Naive thymus-derived CD4-positive, alpha-beta T cell (primary cell): ENCODE measurements around the gene PPP1R7. TPM values are rescaled to one million over a fixed set of nuclear protein-coding genes. Genes with fewer than 3 reads are reported as not detected.

Source experiments
- ATAC-seq: fragments of 150-1000 bp; cut with Tn5 transposase; 2 replicates; pipeline ENCODE4 v1.10.0; 2021; ENCODE audit warnings: mild to moderate bottlenecking, moderate library complexity
- CTCF ChIA-PET: fragments of 350-600 bp; sonication (Branson Sonifier 250); formaldehyde crosslinking; loops from one replicate; lab custom pipeline; 2021; ENCODE audit warnings: antibody characterized with exemption; lab: Charles Lee
- POLR2A ChIA-PET: fragments of 350-600 bp; sonication (Branson Sonifier 250); formaldehyde crosslinking; loops from one replicate; lab custom pipeline; 2021; ENCODE audit warnings: antibody characterized with exemption, inconsistent platforms; lab: Charles Lee
- DNase-seq, 9 donors: peaks; one replicate each; pipeline versions ENCODE4 v3.0.0 to v3.0.0-alpha.2; 2020 to 2022; ENCODE audit warnings: mixed read lengths in 1 of 9
- H3K27ac ChIP-seq: one replicate; pipeline ENCODE4 v1.7.0; 2013; ENCODE audit warnings: mild to moderate bottlenecking, low read depth, low read length, moderate library complexity
- H3K27me3 ChIP-seq, 2 donors: one replicate each; pipeline ENCODE4 v1.7.0; 2013; ENCODE audit warnings: low read length in 2 of 2, mild to moderate bottlenecking in 2 of 2, moderate library complexity in 2 of 2; ENCODE audit not compliant: control insufficient read depth in 2 of 2, insufficient read depth in 2 of 2
- H3K36me3 ChIP-seq, 3 experiments: 1 replicate in 2 of 3; 2 replicates in 1 of 3; pipeline ENCODE4 v1.7.0; 2013; ENCODE audit warnings: low read length in 3 of 3, mild to moderate bottlenecking in 3 of 3, moderate library complexity in 1 of 3; ENCODE audit not compliant: insufficient read depth in 3 of 3, control insufficient read depth in 2 of 3
- H3K4me1 ChIP-seq, 2 donors: one replicate each; pipeline ENCODE4 v1.7.0; 2013; ENCODE audit warnings: low read length in 2 of 2, mild to moderate bottlenecking in 2 of 2, moderate library complexity in 1 of 2; ENCODE audit not compliant: control insufficient read depth in 2 of 2, insufficient read depth in 2 of 2
- H3K4me3 ChIP-seq: 2 replicates; pipeline ENCODE4 v1.7.0; 2013; ENCODE audit warnings: mild to moderate bottlenecking, low read length
- H3K9me3 ChIP-seq, 3 experiments: 1 replicate in 2 of 3; 2 replicates in 1 of 3; pipeline ENCODE4 v1.7.0; 2013; ENCODE audit warnings: low read length in 3 of 3; ENCODE audit not compliant: control insufficient read depth in 2 of 3
- H3K27ac Mint-ChIP-seq, 9 donors: one replicate each; pipeline ENCODE4 v1.8.0; 2020 to 2022; ENCODE audit warnings: mixed read lengths in 9 of 9, mild to moderate bottlenecking in 8 of 9, moderate library complexity in 5 of 9, inconsistent platforms in 2 of 9
- H3K27me3 Mint-ChIP-seq, 5 donors: one replicate each; pipeline ENCODE4 v1.8.0; 2021 to 2022; ENCODE audit warnings: mixed read lengths in 5 of 5, mild to moderate bottlenecking in 1 of 5
- H3K36me3 Mint-ChIP-seq, 5 donors: one replicate each; pipeline ENCODE4 v1.8.0; 2020 to 2022; ENCODE audit warnings: mixed read lengths in 5 of 5, mild to moderate bottlenecking in 3 of 5, inconsistent platforms in 1 of 5
- H3K4me1 Mint-ChIP-seq, 7 donors: one replicate each; pipeline ENCODE4 v1.8.0; 2020 to 2022; ENCODE audit warnings: mixed read lengths in 7 of 7, mild to moderate bottlenecking in 3 of 7, inconsistent platforms in 1 of 7
- H3K4me3 Mint-ChIP-seq, 10 donors: one replicate each; pipeline ENCODE4 v1.8.0; 2020 to 2022; ENCODE audit warnings: mild to moderate bottlenecking in 10 of 10, mixed read lengths in 10 of 10, moderate library complexity in 6 of 10, inconsistent platforms in 2 of 10
- H3K9me3 Mint-ChIP-seq, 11 donors: one replicate each; pipeline ENCODE4 v1.8.0; 2020 to 2022; ENCODE audit warnings: mixed read lengths in 11 of 11, mild to moderate bottlenecking in 4 of 11, inconsistent platforms in 1 of 11, moderate library complexity in 1 of 11
- intact Hi-C, 2 donors: fragments of 100-400 bp; cut with micrococcal nuclease; formaldehyde crosslinking; loops; one replicate each; pipeline ENCODE4 v1.15.1; 2023
- polyA plus RNA-seq, 2 donors: library from polyadenylated mRNA; unstranded; fragments of 300-500 nt; fragmentation: Illumina TruSeq; gene quantifications; one replicate each; pipeline ENCODE4 v1.2.3, GENCODE V29; 2021
- total RNA-seq, 6 experiments: library from RNA in 5 of 6; stranded (reverse) in 5 of 6; gene quantifications; 1 replicate in 5 of 6; 2 replicates in 1 of 6; pipeline ENCODE4 v1.2.3 and lab custom pipeline; 2021 to 2026

PPP1R7 gene
- total and polyA plus RNA-seq, 7 experiments from 2014 or later = 39.2 to 122 (median 59.0) TPM

DNA sequence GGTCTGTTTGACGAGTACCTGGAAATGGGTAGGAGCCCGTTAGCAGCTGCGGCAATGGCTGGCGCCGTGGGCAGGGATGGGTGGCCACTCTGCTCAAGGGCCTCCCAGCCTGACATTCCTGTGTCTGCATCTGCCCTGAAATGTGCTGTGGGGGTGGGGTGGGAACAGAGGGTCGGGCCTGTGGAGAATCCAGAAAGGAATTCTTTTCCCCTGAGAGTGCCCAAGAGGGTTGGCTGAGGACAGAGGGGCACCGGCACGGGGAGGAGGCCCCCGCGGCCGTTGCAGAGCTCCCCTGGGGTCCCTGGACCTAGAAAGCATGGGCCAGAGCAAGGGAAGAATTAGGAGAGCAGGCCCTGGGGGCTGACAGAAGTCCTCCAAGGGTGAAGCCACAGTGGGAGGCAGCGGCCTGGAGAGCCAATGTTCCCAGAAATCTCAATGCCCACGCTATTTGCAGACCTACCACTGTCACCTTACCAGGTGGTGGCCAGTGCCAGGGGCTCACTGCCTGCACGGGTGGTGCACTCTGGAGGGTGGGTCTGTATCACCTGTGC is 66.0 kb downstream of the PPP1R7 start:
- intact Hi-C loops = loop anchor here (5.0 kb wide), 5 partner anchors 64 to 654 kb away; partner anchors contain the start of genes PPP1R7 (in 2 of the 2), DUSP28 (in 1 of the 2) and RNPEPL1 (in 1 of the 2)
- peak overlapping the region; percentile 30 to 89 (median 68) for H3K4me3 Mint-ChIP-seq
- no peak overlapping the region for H3K4me3 ChIP-seq
- peak overlapping the region in 2 of 9 donors; percentile 46 to 48 for H3K27ac Mint-ChIP-seq
- ChIA-PET POLR2A (interaction anchor here (1.3 kb wide), 1 partner anchor 29 kb away, joined by 4 read pairs; no protein-coding TSS in a partner anchor), CTCF (interaction anchor here (0.6 kb wide), 1 partner anchor 71 kb away, joined by 3 read pairs; no protein-coding TSS in a partner anchor)
- no peaks in the 10 kb centered on the region for H3K36me3 Mint-ChIP-seq
- ATAC-seq (no peak), DNase-seq (no peak)
- no peaks in the 10 kb centered on the region for H3K9me3 Mint-ChIP-seq
- no peaks in the 10 kb centered on the region for H3K36me3 ChIP-seq
- no peaks in the 10 kb centered on the region for H3K27me3 ChIP-seq
- peaks cover 0 to 21% (median 0%) of the 10 kb centered on the region in 5 donors for H3K27me3 Mint-ChIP-seq
- peaks cover 0 to 6% of the 10 kb centered on the region in 2 donors for H3K4me1 ChIP-seq
- no peaks in the 10 kb centered on the region for H3K9me3 ChIP-seq
- no peak overlapping the region for H3K27ac ChIP-seq
- peaks cover 9 to 15% (median 11%) of the 10 kb centered on the region in 7 donors for H3K4me1 Mint-ChIP-seq

DNA sequence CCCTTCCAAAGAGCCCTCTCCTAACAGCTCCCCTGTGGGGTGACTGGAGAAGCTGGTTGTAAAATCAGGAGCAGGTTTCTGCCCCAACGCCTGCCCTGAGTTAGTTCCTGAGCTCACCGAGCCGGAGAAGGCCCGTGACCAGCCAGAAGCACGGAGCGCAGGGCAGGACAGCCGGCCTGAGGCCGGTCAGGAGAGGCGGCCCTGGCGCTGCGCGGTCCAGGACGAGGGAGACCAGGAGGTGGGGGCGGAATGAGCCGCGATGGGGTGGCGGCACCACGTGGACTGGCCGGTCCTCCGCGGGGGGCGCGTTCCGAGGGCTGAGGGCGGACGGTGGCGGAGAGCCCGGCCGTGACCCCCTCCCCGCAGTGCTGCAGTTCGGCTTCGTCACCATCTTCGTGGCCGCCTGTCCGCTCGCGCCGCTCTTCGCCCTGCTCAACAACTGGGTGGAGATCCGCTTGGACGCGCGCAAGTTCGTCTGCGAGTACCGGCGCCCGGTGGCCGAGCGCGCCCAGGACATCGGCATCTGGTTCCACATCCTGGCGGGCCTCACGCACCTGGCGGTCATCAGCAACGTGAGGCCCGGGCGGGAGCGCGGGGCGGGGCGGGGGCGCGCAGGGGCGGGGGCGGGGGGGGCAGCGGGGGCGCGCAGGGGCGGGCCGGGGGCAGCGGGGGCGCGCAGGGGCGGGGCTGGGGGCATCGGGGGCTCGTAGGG is 67.2 kb downstream of the PPP1R7 start:
- Mint-ChIP-seq H3K27me3 (peaks cover 0 to 21% (median 0%) of the 10 kb centered on the region in 5 donors), H3K4me1 (peaks cover 9 to 15% (median 11%) of the 10 kb centered on the region in 7 donors), H3K4me3 (peak overlapping the region; percentile 62 to 89 (median 79)), H3K36me3 (peaks cover 0 to 3% (median 0%) of the 10 kb centered on the region in 5 donors), H3K9me3 (peaks cover 0 to 1% (median 0%) of the 10 kb centered on the region in 11 donors), H3K27ac (peak overlapping the region in 6 of 9 donors; percentile 21 to 66 (median 33))
- Histone ChIP-seq H3K9me3 (no peaks in the 10 kb centered on the region), H3K4me3 (peak overlapping the region; percentile 44), H3K36me3 (no peaks in the 10 kb centered on the region), H3K27me3 (no peaks in the 10 kb centered on the region), H3K27ac (peak overlapping the region; percentile 17), H3K4me1 (peaks cover 0 to 6% of the 10 kb centered on the region in 2 donors)
- ATAC-seq (peak; percentile 53), DNase-seq (peak in 7 of 9 donors; percentile 10 to 50 (median 36))
- intact Hi-C loops = loop anchor here (5.0 kb wide), 5 partner anchors 65 to 655 kb away; partner anchors contain the start of genes PPP1R7 (in 2 of the 2), DUSP28 (in 1 of the 2) and RNPEPL1 (in 1 of the 2)
- POLR2A ChIA-PET = no interaction called here
- CTCF ChIA-PET = no interaction called here

DNA sequence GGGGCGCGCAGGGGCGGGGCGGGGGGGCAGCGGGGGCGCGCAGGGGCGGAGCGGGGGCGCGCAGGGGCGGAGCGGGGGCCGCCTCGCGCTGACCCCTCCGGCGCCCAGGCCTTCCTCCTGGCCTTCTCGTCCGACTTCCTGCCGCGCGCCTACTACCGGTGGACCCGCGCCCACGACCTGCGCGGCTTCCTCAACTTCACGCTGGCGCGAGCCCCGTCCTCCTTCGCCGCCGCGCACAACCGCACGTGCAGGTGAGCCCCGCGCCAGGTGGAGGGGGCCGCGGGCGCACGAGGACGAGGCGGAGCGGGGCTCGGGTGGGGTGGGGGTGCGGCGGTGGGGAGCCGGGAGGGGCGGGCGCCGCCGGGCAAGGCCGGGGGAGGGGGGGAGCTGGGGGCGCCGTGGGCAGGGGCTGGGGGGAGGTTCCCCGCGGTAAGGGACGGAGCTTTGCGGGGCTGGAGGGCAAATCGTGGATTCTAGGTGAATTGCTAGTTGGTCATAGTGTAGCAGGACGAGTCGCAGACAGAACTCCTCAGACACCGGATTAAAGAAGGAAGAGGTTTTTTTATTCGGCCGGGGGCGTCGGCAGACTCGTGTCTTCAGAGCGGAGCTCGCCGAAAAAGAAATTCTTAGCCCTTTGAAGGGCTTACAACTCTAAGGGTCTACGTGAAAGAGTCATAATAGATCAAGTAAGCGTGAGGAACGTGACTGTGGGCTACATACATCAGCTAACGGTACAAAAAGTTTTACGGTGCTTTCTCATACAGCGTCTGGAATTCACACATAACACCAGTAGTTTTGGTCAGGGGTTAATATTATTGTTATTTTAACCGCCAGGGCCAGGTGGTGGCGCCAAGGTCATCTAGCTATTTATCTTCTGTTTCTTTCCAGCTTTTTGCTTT is 68.1 kb downstream of the PPP1R7 start:
- H3K27me3 ChIP-seq = no peaks in the 10 kb centered on the region
- H3K4me3 Mint-ChIP-seq = peak overlapping the region; percentile 74 to 91 (median 88)
- peaks cover 0 to 5% (median 0%) of the 10 kb centered on the region in 11 donors for H3K9me3 Mint-ChIP-seq
- H3K4me1 ChIP-seq = peaks cover 0 to 6% of the 10 kb centered on the region in 2 donors
- DNase-seq = peak; percentile 20 to 56 (median 38)
- H3K4me1 Mint-ChIP-seq = peaks cover 9 to 15% (median 12%) of the 10 kb centered on the region in 7 donors
- H3K9me3 ChIP-seq = no peaks in the 10 kb centered on the region
- intact Hi-C loops = loop anchor here (5.0 kb wide), 5 partner anchors 66 to 656 kb away; partner anchors contain the start of genes PPP1R7 (in 2 of the 2), DUSP28 (in 1 of the 2) and RNPEPL1 (in 1 of the 2)
- ATAC-seq = peak; percentile 57
- ChIA-PET POLR2A (no interaction called here), CTCF (interaction anchor here (0.5 to 1.4 kb wide), 3 partner anchors 34 to 140 kb away, joined by 3 read pairs; partner anchors contain the start of gene HDLBP)
- peak overlapping the region; percentile 42 for H3K4me3 ChIP-seq
- H3K27ac Mint-ChIP-seq = peak overlapping the region; percentile 5 to 88 (median 72)
- H3K27me3 Mint-ChIP-seq = peaks cover 0 to 21% (median 0%) of the 10 kb centered on the region in 5 donors
- H3K27ac ChIP-seq = no peak overlapping the region
- no peaks in the 10 kb centered on the region for H3K36me3 ChIP-seq
- H3K36me3 Mint-ChIP-seq = peaks cover 0 to 4% (median 0%) of the 10 kb centered on the region in 5 donors

DNA sequence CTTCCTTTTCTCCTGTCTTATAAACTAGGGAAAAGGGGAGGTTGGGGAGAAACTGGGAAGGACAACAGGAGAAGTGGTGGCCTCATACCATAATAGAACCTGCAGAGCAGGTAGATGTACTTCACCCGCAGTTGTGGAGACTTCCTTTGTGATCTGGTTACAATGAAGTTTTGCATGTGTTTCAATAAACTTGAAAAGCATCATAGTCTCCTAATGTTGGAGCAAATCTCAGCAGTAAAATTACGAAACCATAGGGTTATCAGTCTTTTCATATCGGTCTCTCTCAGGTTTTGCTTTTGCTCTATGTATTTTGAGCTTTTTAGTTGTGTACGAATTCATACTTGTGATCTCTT is 68.7 kb downstream of the PPP1R7 start:
- Histone ChIP-seq H3K36me3 (no peaks in the 10 kb centered on the region), H3K4me1 (peaks cover 0 to 6% of the 10 kb centered on the region in 2 donors), H3K27ac (no peak overlapping the region), H3K9me3 (no peaks in the 10 kb centered on the region), H3K4me3 (peak overlapping the region; percentile 42), H3K27me3 (no peaks in the 10 kb centered on the region)
- peaks cover 9 to 15% (median 12%) of the 10 kb centered on the region in 7 donors for H3K4me1 Mint-ChIP-seq
- H3K4me3 Mint-ChIP-seq = peak overlapping the region; percentile 74 to 91 (median 88)
- H3K27me3 Mint-ChIP-seq = peaks cover 0 to 21% (median 0%) of the 10 kb centered on the region in 5 donors
- H3K9me3 Mint-ChIP-seq = peaks cover 0 to 5% (median 0%) of the 10 kb centered on the region in 11 donors
- ChIA-PET CTCF (interaction anchor here (1.0 to 1.4 kb wide), 2 partner anchors 96 to 140 kb away, joined by 3 read pairs; partner anchors contain the start of gene HDLBP), POLR2A (no interaction called here)
- H3K36me3 Mint-ChIP-seq = peaks cover 0 to 4% (median 0%) of the 10 kb centered on the region in 5 donors
- intact Hi-C loops = loop anchor here (5.0 kb wide), 5 partner anchors 67 to 657 kb away; partner anchors contain the start of genes PPP1R7 (in 2 of the 2), DUSP28 (in 1 of the 2) and RNPEPL1 (in 1 of the 2)
- H3K27ac Mint-ChIP-seq = peak overlapping the region in 4 of 9 donors; percentile 28 to 85 (median 72)
- ATAC-seq (no peak), DNase-seq (no peak)

DNA sequence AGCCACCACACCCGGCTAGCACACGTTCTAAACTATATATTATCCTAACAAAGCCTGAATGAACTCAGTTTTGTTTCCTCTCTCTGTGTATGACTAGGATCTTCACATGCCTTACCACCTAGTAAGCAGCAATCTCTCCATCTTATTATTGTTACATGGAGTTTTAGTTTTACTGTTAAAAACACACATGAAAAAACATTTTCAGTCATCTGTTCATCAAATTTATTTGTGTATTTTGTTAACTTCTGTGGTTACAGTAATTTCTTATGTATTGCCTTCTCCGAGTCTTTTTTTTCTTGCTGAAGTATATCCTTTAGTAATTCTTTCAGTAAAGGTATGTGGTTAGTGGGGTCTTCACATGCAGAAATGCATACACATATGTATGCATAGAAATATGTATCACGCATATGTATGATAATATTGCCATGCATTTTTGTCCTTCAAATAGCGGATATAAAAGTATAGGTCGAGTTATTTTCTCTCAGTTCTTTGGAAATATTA is 69.6 kb downstream of the PPP1R7 start:
- Mint-ChIP-seq H3K4me3 (peak overlapping the region in 5 of 10 donors; percentile 11 to 89 (median 18)), H3K4me1 (peaks cover 11 to 20% (median 15%) of the 10 kb centered on the region in 7 donors), H3K27ac (no peak overlapping the region), H3K36me3 (peaks cover 0 to 4% (median 0%) of the 10 kb centered on the region in 5 donors), H3K27me3 (peaks cover 0 to 21% (median 0%) of the 10 kb centered on the region in 5 donors), H3K9me3 (peaks cover 0 to 5% (median 0%) of the 10 kb centered on the region in 11 donors)
- Histone ChIP-seq H3K36me3 (no peaks in the 10 kb centered on the region), H3K9me3 (no peaks in the 10 kb centered on the region), H3K4me3 (no peak overlapping the region), H3K27me3 (no peaks in the 10 kb centered on the region), H3K4me1 (peaks cover 0 to 6% of the 10 kb centered on the region in 2 donors), H3K27ac (no peak overlapping the region)
- intact Hi-C loops = loop anchor here (5.0 kb wide), 5 partner anchors 68 to 658 kb away; partner anchors contain the start of genes PPP1R7 (in 2 of the 2), DUSP28 (in 1 of the 2) and RNPEPL1 (in 1 of the 2)
- DNase-seq = no peak
- CTCF ChIA-PET = interaction anchor here (1.4 kb wide), 1 partner anchor 95 kb away, joined by 3 read pairs; the partner anchor contains the start of gene HDLBP
- ATAC-seq = no peak
- POLR2A ChIA-PET = interaction anchor here (0.7 kb wide), 1 partner anchor 12 kb away, joined by 4 read pairs; no protein-coding TSS in a partner anchor
